Endometrial microvascular endothelial cells (primary cell): Measurements from ENCODE around the gene AXIN1. TPM values are rescaled to one million over a fixed set of nuclear protein-coding genes. Genes with fewer than 3 reads are reported as not detected.
"Not testable (repeated sequence)": the region's sequence is repeated elsewhere in the genome, so short reads cannot be mapped to it uniquely, and the experiment has no call there.

Experiments used
- in situ Hi-C: cut with HindIII; loops from 2 replicates; pipeline ENCODE4 v1.10.0; 2017; ENCODE audit warnings: low sequenced_read_pairs, low pct_unique_long_range_greater_than_20kb; ENCODE audit errors: inconsistent ontology term
- total RNA-seq: library from RNA; depleted of rRNA; stranded (reverse); fragments of >200 nt; gene quantifications from one replicate; pipeline ENCODE4 v1.2.3, GENCODE V29; 2015; ENCODE audit errors: inconsistent ontology term

Gene AXIN1
- total RNA-seq, 1 donor from 2014 or later = 16.4 TPM

GRCh38 chr16:360698-361336 is 8.3 kb upstream of the AXIN1 start:
- in situ Hi-C loops = no loop called here

GRCh38 chr16:359871-360697 is 7.6 kb upstream of the AXIN1 start:
- in situ Hi-C loops = no loop called here

DNA sequence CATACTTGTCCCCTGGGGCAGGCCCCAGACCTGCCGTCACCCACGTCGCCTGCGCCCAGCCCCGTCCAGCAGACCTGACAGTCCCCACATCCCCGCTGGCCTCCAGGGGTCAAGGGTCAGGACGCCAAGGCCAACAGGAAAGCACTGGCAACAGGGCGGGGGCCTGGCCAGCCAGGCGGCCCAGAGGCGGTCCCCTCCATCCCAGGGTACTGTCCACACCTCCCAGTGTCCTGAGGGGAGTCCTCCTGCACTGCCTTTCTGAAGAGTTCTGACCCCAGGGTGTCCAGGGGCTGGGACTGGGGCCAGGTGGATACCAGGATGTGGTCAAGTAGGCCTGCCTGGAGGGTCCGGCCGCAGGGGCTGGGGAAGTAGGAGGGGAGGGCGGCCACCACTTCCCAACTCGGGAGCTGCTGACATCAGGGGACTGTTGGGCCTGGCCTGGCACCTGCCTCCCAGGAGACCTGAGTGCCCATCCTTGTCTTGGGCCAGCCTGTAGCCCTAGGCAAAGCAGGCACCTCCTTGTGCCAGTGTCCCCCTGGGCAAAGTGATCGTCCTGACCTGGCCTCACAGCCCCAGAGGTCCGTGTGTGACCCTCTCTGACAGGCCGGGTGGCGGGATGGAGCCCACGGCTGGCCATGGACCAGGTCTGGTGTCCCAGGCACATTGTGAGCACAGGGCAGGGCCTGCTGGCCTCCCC is 6.7 kb upstream of the AXIN1 start:
- in situ Hi-C loops = no loop called here

DNA sequence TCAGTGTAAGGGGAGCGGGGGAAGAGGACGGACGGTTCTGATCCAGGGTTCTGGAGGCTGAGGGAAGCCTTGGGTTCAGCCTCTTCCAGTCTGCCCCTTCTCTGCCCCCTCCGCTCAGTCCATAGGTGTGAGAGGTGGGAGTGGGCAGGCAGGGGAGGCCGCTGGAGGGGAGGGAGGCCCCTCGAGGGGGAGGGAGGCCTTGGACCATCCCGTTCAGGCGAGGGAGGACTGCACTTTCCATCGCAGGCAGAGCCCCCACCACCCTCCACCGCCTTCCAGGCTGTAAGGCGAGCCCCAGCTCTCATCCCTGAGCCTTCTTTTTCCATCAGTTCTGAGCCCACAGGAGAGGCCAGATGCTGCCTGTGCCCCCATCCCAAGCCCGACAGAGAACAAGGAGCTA is 4.2 kb upstream of the AXIN1 start:
- in situ Hi-C loops = no loop called here

DNA sequence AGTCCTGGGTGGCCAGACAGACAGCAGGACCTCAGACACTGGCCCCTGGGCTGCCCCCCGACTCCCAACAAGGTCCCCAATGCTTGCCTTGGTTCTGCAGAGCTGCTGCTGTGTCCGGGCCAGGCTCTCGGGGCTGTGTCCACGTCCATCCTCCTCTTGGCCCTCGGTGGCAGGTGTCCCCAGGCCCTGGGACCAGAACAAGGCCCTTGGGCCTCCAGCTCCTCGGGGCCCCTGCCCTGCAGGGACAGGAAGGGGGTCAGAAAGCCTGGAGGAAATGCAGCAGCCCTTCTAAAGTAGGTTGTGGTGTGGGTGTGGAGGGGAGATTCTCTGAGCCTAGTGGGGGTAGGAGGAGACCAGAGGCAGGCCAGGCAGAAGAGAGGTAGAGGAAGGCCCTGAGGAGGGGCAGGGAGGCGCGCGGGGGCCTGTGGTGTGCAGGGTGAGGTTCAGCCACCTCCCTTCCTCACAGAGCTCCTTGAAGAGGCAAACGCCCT is 2.5 kb upstream of the AXIN1 start:
- in situ Hi-C loops = no loop called here

DNA sequence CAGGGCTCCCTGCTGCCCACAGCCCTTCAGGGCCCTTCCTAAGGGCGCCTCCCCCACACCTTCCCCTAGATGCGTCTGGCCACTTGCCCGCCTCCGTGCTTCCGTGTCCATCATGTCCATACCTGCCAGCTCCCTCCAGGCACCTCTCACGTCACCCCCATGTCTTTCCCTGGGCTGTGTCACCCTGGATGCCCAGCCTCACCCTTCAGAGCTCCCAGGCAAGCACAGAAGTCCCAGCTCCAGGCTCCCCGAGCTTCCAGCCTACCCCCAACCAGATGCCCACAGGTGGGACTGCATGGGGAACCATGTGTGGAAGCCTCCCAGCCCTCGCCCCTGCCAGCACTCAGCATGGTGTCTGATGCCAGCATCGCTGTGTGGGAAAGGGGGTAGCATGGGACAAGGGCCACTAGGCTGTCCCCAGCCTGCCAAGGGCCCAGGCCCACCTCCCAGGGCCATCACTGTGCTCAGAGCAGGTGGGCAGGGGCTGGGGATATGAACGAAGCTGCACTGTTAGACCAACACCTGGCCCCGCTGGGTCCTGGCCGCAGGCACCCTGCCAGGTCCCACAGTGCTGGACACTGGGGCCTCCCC is 1.9 kb upstream of the AXIN1 start:
- in situ Hi-C loops = no loop called here

GRCh38 chr16:353404-354290 is 1.1 kb upstream of the AXIN1 start:
- in situ Hi-C loops = no loop called here

- in situ Hi-C loops = no loop called here
Measured at GRCh38 chr16:351804-352520, 561 bp downstream of the AXIN1 start.

- in situ Hi-C loops = no loop called here
Measured at GRCh38 chr16:350203-350602, 2.3 kb downstream of the AXIN1 start.

DNA sequence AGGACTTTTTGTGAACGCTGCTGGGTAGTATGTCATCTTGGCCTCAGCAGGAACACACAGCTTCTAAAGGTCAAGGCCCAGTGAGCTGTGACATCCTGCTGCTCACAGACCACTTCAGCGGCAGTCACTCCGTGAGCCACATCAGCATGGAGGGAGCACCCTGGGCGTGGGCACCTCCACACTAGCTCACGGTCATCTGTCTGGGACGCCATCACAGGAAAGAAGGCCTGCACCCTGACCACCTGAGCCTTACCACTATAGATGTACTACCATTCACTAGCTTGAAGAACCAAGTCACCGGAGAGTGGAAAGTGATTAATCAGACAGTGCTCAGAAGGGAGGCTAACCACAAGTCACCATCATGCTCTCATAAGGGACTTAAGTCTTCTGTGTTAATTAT is 3.3 kb downstream of the AXIN1 start:
- in situ Hi-C loops = no loop called here

- in situ Hi-C loops = not testable (repeated sequence)
Measured at GRCh38 chr16:348495-348894, 4.0 kb downstream of the AXIN1 start.

GRCh38 chr16:347203-347602 is 5.3 kb downstream of the AXIN1 start:
- in situ Hi-C loops = no loop called here

GRCh38 chr16:346587-346986 is 5.9 kb downstream of the AXIN1 start:
- in situ Hi-C loops = no loop called here

GRCh38 chr16:345772-346171 is 6.8 kb downstream of the AXIN1 start:
- in situ Hi-C loops = no loop called here

GRCh38 chr16:342455-343213 is 9.9 kb downstream of the AXIN1 start:
- in situ Hi-C loops = no loop called here

DNA sequence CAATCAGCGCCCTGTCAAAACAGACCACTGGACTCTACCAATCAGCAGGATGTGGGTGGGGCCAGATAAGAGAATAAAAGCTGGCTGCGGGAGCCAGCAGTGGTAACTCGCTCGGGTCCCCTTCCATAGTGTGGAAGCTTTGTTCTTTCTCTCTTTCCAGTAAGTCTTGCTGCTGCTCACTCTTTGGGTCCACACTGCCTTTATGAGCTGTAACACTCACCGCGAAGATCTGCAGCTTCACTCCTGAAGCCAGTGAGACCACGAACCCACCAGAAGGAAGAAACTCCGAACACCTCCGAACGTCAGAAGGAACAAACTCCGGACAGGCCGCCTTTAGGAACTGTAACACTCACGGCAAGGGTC is 10.6 kb downstream of the AXIN1 start:
- in situ Hi-C loops = not testable (repeated sequence)
